ENCODE results near the gene MAP3K5. TPM values are rescaled to one million over a fixed set of nuclear protein-coding genes. Genes with fewer than 3 reads are reported as not detected.

The MAP3K5 gene
- total and polyA plus RNA-seq, 2 donors (not counting 3 experiments of a cell fraction or from before 2014, with no cell fraction given), result 1.5 to 7.0 TPM

GRCh38 chr6:136641873-136642465 lies 150.3 kb downstream of the MAP3K5 start:
- DNase-seq (ENCODE audit: low read depth, low spot score) (no peak), FAIRE-seq (no peak)
- H3K79me2 ChIP-seq (ENCODE audit: control insufficient read depth, insufficient read depth, low read length), result no peaks in the 10 kb centered on the region
- POLR2A ChIA-PET, result no interaction called here
- no peak overlapping the region for H2AFZ ChIP-seq (ENCODE audit: low read depth, low read length)
- H3K36me3 ChIP-seq (ENCODE audit: control insufficient read depth in 2 of 2, extremely low read depth in 1 of 2, insufficient read depth in 2 of 2, low read length in 2 of 2), result no peaks in the 10 kb centered on the region
- intact Hi-C loops (cut with micrococcal nuclease) (no loop called here), dilution Hi-C loops (cut with MboI; ENCODE audit: extremely low pct_ligation_motif_present, low sequenced_read_pairs) (no loop called here)
- peaks cover 2% of the 10 kb centered on the region for H3K4me1 ChIP-seq (ENCODE audit: control insufficient read depth, extremely low read depth, insufficient read depth, low read length)
- H3K9me3 ChIP-seq (replicated peaks; ENCODE audit: control insufficient read depth, insufficient read depth, low read length), result no peaks in the 10 kb centered on the region
- no peaks in the 10 kb centered on the region for H3K27me3 ChIP-seq (ENCODE audit: control insufficient read depth in 2 of 2, insufficient read depth in 2 of 2, low read length in 2 of 2)
- no peak overlapping the region for H3K27ac ChIP-seq (ENCODE audit: insufficient read depth, low read depth, low read length)
- H3K9me1 ChIP-seq (replicated peaks; ENCODE audit: control insufficient read depth, extremely low read depth, insufficient read depth, low read length), result no peaks in the 10 kb centered on the region
- no peak overlapping the region for H3K4me2 ChIP-seq (ENCODE audit: insufficient read depth, low read length)
- no peaks in the 10 kb centered on the region for H4K20me1 ChIP-seq (replicated peaks; ENCODE audit: control insufficient read depth, extremely low read depth, insufficient read depth, low read length)
- BruUV-seq (replicated peaks), result no TSS peak
- CTCF ChIA-PET, result interaction anchor here (1.5 to 10.2 kb wide), 4 partner anchors 48 to 153 kb away, joined by 3 to 708 read pairs (median 50); partner anchors contain the start of gene MAP3K5
- H3K9ac ChIP-seq (replicated peaks; ENCODE audit: extremely low read depth, insufficient read depth, low read length), result no peak overlapping the region
- TF ChIP-seq POLR2AphosphoS5 (IDR thresholded peaks at IDR 0.05; ENCODE audit: insufficient read depth, low read depth, low read length), result no peak
- TF ChIP-seq CTCF (IDR thresholded peaks at IDR 0.05; ENCODE audit: extremely low read depth in 1 of 2, insufficient read depth in 1 of 2, low read depth in 1 of 2, low read length in 2 of 2), result no peak
- TF ChIP-seq JUN (IDR thresholded peaks at IDR 0.05; ENCODE audit: borderline replicate concordance, insufficient read depth, insufficient read length, low read depth), result no peak
- no peak for TF ChIP-seq MYC (IDR thresholded peaks at IDR 0.05; ENCODE audit: low read depth, low read length)
- no peak for TF ChIP-seq FOS (IDR thresholded peaks at IDR 0.05; ENCODE audit: borderline replicate concordance, insufficient read depth, low read length)
- no peak for TF ChIP-seq EZH2 (IDR thresholded peaks at IDR 0.05; ENCODE audit: borderline replicate concordance, low read depth, low read length, severe bottlenecking)
- no peak for TF ChIP-seq GATA2 (IDR thresholded peaks at IDR 0.05; ENCODE audit: insufficient read depth, insufficient read length, low read depth, low read length)
- TF ChIP-seq MAX (IDR thresholded peaks at IDR 0.05; ENCODE audit: insufficient read depth, insufficient read length), result no peak
- TF ChIP-seq POLR2A (IDR thresholded peaks at IDR 0.05; ENCODE audit: low read depth, low read length), result no peak
- no peak overlapping the region for H3K4me3 ChIP-seq (replicated peaks in 1 of 3; ENCODE audit: insufficient read depth in 1 of 3, low read depth in 1 of 3, low read length in 3 of 3)

Data from endothelial cell of umbilical vein (primary cell).